Omental fat pad (tissue), 4 donors: ENCODE measurements around the gene EPC2. TPM values are rescaled to one million over a fixed set of nuclear protein-coding genes. Genes with fewer than 3 reads are reported as not detected.
"Not testable (repeated sequence)": the region's sequence is repeated elsewhere in the genome, so short reads cannot be mapped to it uniquely, and the experiment has no call there.

Experiments used
- ATAC-seq: fragments of 150-250 bp; one replicate; pipeline ENCODE4 v1.9.1; 2016; ENCODE audit warnings: mild to moderate bottlenecking, moderate library complexity; ENCODE audit not compliant: low FRiP score
- DNase-seq: peaks from one replicate; pipeline ENCODE4 v3.0.0-alpha.2; 2019; ENCODE audit warnings: low spot score
- total RNA-seq, 4 donors: library from RNA; depleted of rRNA; stranded (reverse); fragments of >200 nt; gene quantifications; one replicate each; pipeline ENCODE4 v1.1.0, GENCODE V29; 2016
- TF ChIP-seq, protein P1 (sequence below), 3 donors: fragments of 450-650 bp; IDR thresholded peaks; one replicate each; pipeline ENCODE4 v1.5.1; 2016 to 2017; ENCODE audit warnings: antibody characterized with exemption in 3 of 3, mild to moderate bottlenecking in 3 of 3, moderate library complexity in 2 of 3

Gene EPC2
- total RNA-seq, 4 donors from 2014 or later = 23.2 to 36.9 (median 28.7) TPM

DNA sequence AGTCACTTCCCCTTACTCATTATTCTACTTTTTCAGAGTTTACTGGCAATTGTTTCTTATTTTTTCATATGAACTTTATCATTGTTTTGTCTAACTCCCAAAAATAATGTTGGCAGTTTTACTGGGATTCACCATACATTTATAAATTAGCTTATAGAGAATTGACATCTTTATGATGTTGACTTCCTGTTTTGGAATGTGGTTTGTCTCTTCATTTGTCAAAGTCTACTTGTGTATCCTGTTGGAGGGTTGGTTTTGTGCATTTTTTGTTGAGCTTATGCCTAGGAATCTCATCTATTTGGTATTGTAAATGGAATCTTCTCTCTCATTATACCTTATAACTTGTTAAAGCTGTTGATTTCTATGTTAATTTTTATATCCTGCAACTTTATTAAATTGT is 16.4 kb downstream of the EPC2 start:
- ATAC-seq = no peak
- TF ChIP-seq, protein P1, sequence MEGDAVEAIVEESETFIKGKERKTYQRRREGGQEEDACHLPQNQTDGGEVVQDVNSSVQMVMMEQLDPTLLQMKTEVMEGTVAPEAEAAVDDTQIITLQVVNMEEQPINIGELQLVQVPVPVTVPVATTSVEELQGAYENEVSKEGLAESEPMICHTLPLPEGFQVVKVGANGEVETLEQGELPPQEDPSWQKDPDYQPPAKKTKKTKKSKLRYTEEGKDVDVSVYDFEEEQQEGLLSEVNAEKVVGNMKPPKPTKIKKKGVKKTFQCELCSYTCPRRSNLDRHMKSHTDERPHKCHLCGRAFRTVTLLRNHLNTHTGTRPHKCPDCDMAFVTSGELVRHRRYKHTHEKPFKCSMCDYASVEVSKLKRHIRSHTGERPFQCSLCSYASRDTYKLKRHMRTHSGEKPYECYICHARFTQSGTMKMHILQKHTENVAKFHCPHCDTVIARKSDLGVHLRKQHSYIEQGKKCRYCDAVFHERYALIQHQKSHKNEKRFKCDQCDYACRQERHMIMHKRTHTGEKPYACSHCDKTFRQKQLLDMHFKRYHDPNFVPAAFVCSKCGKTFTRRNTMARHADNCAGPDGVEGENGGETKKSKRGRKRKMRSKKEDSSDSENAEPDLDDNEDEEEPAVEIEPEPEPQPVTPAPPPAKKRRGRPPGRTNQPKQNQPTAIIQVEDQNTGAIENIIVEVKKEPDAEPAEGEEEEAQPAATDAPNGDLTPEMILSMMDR (IDR thresholded peaks at IDR 0.05) = no peak
- DNase-seq = no peak

- ATAC-seq, DNase-seq: not testable (repeated sequence)
These were observed 17.8 kb downstream of the EPC2 start for GRCh38 chr2:148662332-148662731.

GRCh38 chr2:148664229-148664628 is 19.7 kb downstream of the EPC2 start:
- no peak for ATAC-seq
- no peak for DNase-seq
- TF ChIP-seq, protein P1 (IDR thresholded peaks at IDR 0.05) = no peak

- TF ChIP-seq, protein P1 (IDR thresholded peaks at IDR 0.05) = no peak
- DNase-seq = no peak
- no peak for ATAC-seq
These were observed 22.0 kb downstream of the EPC2 start for GRCh38 chr2:148666555-148666954.

- no peak for DNase-seq
- TF ChIP-seq, protein P1 (IDR thresholded peaks at IDR 0.05) = no peak
- ATAC-seq = no peak
These were observed 22.7 kb downstream of the EPC2 start for GRCh38 chr2:148667113-148667836.

DNA sequence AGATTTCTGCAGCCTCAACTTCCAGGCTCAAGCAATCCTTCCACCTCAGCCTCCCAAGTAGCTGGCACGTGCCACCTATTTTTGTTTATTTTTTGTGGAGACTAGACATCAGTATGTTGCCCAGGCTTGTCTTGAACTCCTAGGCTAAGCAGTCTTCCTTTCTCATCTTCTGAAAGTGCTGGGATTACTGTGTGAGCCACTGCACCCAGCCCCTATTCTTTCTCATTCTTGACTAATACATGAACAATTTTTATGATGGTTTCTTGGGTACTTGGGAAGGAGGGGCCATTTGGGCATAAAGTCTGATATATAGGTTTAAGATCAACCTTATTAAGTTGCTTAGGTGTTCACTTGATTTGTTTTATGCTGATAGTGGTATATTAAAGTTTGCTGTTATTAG is 26.2 kb downstream of the EPC2 start:
- TF ChIP-seq, protein P1 (IDR thresholded peaks at IDR 0.05) = no peak
- ATAC-seq (no peak), DNase-seq (no peak)

- no peak for ATAC-seq
- TF ChIP-seq, protein P1 (IDR thresholded peaks at IDR 0.05) = no peak
- DNase-seq = no peak
These were observed 29.8 kb downstream of the EPC2 start for GRCh38 chr2:148674063-148675020.
